ENCODE results near the gene PEG3.

The PEG3 gene

GRCh38 chr19:56808717-56809392 is 31.7 kb downstream of the PEG3 start:
- no peak for DNase-seq (ENCODE audit: low read depth in 2 of 2)

- DNase-seq (ENCODE audit: low read depth in 2 of 2) = no peak
Observed at GRCh38 chr19:56806639-56807038, 33.9 kb downstream of the PEG3 start.
